Neural cell (in vitro differentiated cells): ENCODE results near the gene CNTN4.

Source experiments
- CTCF ChIP-seq: fragments of 450-650 bp; IDR thresholded peaks from 2 replicates; pipeline ENCODE4 v1.5.1; 2014; ENCODE audit warnings: antibody characterized with exemption, mild to moderate bottlenecking, moderate library complexity; ENCODE audit not compliant: poor library complexity, severe bottlenecking
- POLR2AphosphoS5 ChIP-seq: IDR thresholded peaks from 2 replicates; pipeline ENCODE4 v1.6.1; 2012
- RAD21 ChIP-seq: fragments of 450-650 bp; conservative IDR thresholded peaks from 2 replicates; pipeline ENCODE4 v1.6.1; 2014; ENCODE audit warnings: antibody characterized with exemption, mild to moderate bottlenecking, moderate library complexity

DNA sequence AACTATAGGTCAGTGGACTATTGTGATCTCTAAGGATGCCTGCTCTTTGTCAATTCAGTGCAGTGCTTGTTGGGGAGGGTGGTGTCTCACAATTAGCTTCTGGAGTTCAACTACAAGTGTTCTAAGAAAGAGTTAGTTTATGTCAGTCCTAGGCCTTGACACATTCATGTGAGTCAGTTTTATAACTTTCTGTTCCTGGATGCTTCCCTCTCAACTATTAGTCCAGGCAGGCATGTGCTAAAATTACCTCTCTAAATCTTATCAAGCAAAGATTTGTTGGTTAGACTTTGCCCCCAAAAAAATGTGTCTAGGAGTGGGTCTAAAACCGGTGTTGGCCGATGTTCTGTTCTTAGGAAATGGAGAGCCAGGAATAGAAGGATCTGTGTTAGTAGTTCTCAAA, 633.2 kb downstream of the CNTN4 start:
- TF ChIP-seq POLR2AphosphoS5 (no peak), CTCF (no peak), RAD21 (no peak)
